GM12865 (cell line): ENCODE results near the gene CFD.
"Not testable (repeated sequence)": the region's sequence is repeated elsewhere in the genome, so short reads cannot be mapped to it uniquely, and the experiment has no call there.

Experiments
- DNase-seq: peaks from one replicate; pipeline ENCODE4 v3.0.0; 2010; ENCODE audit warnings: low read depth
- H3K4me3 ChIP-seq: 2 replicates; pipeline ENCODE4 v1.5.1; 2011; ENCODE audit warnings: mild to moderate bottlenecking, low read depth, low read length, control low read depth
- TF ChIP-seq, protein P1 (sequence below): IDR thresholded peaks from 2 replicates; pipeline ENCODE4 v1.5.1; 2011; ENCODE audit warnings: low read length, control low read depth, low read depth, inconsistent platforms; ENCODE audit not compliant: insufficient read depth; ENCODE audit errors: missing control alignments

The CFD gene

DNA sequence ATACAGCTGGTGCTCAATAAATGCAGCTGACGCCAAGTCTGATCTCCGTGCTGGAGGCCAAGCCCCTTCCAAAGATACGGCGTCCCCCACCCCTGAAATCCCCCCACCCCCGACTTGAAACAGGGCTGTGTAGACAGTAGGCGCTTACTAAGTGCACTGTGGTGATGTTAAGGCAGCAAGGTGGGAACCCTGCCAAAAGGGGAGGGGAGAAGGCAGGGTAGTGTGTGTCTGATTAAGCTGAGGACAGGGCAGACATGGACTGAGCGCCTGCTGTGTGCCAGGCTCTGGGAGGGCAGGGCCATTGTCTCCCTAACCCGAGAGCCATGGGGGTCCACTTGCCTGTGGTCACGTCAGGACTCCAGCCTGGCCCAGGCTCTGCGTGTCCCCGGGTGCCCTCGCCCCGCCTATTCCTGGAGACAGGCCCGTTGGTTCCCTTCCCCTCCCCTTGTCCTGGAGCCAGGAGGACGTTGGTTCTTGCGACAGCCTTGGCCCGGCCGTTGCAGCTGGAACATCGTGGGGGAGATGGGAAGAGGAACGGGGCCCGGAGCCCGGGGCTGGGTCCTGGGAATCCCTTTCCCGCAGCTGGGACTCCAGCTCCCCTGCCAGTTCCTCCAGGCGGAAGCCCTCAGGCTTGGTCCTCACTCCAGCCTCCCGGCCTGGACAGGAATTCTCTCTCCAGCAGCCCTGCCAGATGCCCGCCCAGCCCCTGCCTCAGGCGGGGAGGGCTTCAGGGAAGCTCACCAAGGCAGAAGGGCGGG lies 9.1 kb upstream of the CFD start:
- TF ChIP-seq, protein P1, sequence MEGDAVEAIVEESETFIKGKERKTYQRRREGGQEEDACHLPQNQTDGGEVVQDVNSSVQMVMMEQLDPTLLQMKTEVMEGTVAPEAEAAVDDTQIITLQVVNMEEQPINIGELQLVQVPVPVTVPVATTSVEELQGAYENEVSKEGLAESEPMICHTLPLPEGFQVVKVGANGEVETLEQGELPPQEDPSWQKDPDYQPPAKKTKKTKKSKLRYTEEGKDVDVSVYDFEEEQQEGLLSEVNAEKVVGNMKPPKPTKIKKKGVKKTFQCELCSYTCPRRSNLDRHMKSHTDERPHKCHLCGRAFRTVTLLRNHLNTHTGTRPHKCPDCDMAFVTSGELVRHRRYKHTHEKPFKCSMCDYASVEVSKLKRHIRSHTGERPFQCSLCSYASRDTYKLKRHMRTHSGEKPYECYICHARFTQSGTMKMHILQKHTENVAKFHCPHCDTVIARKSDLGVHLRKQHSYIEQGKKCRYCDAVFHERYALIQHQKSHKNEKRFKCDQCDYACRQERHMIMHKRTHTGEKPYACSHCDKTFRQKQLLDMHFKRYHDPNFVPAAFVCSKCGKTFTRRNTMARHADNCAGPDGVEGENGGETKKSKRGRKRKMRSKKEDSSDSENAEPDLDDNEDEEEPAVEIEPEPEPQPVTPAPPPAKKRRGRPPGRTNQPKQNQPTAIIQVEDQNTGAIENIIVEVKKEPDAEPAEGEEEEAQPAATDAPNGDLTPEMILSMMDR, result no peak
- no peak for DNase-seq
- no peak overlapping the region for H3K4me3 ChIP-seq

DNA sequence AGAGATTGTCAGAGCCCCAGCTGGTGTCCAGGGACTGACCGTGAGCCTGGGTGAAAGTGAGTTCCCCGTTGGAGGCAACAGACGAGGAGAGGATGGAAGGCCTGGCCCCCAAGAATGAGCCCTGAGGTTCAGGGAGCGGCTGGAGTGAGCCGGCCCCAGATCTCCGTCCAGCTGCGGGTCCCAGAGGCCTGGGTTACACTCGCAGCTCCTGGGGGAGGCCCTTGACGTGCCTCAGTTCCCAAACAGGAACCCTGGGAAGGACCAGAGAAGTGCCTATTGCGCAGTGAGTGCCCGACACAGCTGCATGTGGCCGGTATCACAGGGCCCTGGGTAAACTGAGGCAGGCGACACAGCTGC lies 8.5 kb upstream of the CFD start:
- no peak overlapping the region for H3K4me3 ChIP-seq
- TF ChIP-seq, protein P1, result no peak
- DNase-seq, result no peak

DNA sequence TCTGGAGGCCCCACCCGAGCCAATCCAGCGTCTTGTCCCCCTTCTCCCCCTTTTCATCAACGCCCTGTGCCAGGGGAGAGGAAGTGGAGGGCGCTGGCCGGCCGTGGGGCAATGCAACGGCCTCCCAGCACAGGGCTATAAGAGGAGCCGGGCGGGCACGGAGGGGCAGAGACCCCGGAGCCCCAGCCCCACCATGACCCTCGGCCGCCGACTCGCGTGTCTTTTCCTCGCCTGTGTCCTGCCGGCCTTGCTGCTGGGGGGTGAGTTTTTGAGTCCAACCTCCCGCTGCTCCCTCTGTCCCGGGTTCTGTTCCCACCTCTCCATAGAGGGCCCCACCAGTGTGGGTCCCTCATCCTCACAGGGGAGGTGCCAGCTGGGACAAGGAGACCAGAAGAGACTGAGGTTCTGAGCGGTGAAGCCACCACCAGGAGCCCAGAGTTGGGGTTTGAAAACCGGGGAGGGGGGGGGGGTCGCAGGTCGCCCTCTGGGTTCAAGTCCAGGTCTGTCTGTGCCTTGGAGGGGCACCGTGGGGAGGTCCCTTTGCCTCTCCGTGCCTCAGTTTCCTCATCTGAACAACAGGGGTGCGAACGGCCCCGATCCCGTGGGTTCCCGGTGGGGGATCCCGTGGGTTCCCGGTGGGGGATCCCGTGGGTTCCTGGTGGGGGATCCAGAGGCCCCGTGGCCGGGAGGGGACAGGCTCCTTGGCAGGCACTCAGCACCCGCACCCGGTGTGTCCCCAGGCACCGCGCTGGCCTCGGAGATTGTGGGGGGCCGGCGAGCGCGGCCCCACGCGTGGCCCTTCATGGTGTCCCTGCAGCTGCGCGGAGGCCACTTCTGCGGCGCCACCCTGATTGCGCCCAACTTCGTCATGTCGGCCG lies 7.1 kb upstream of the CFD start, which contains the start of gene ELANE:
ELANE (plus strand) TSS at position 168 of the 878 bp plus-strand sequence; CDS start at position 194, 26 bp downstream.
- DNase-seq, result no peak
- TF ChIP-seq, protein P1, result no peak
- H3K4me3 ChIP-seq, result no peak within 1 kb of the TSS

DNA sequence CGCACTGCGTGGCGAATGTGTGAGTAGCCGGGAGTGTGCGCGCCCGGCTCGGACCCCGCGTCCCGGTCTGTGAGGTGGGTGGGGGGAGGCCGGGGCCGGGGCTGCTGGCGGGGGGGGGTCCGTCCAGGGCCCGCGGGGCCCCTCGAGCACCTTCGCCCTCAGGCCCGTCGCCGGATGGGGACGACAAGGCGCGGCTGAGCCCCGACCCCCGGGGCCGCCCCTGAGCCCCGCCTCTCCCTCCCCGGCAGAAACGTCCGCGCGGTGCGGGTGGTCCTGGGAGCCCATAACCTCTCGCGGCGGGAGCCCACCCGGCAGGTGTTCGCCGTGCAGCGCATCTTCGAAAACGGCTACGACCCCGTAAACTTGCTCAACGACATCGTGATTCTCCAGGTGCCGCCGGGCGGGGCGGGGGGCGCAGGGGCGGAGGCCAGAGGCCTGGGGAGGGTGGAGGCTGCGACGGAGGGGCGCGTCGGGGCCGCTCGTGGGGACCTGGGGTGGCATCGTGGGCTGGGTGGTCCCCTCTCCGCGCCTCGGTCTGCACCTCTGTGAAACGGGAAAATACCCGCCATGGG lies 6.4 kb upstream of the CFD start:
- DNase-seq, result no peak
- TF ChIP-seq, protein P1, result no peak
- H3K4me3 ChIP-seq, result no peak overlapping the region

DNA sequence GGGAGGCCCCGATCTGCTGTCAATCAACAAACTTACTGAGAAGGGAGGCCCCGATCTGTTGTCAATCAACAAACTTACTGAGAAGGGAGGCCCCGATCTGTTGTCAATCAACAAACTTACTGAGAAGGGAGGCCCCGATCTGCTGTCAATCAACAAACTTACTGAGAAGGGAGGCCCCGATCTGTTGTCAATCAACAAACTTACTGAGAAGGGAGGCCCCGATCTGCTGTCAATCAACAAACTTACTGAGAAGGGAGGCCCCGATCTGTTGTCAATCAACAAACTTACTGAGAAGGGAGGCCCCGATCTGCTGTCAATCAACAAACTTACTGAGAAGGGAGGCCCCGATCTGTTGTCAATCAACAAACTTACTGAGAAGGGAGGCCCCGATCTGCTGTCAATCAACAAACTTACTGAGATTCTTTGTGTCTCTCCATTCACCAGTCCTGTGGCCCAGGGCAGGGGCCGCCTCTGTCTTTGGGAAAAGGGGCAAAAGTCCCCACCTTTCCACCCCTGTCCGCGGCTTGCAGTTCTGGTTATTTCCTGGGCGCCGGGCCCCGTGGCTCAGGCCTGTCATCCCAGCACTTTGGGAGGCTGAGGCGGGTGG lies 5.7 kb upstream of the CFD start:
- DNase-seq, H3K4me3 ChIP-seq: not testable (repeated sequence)

DNA sequence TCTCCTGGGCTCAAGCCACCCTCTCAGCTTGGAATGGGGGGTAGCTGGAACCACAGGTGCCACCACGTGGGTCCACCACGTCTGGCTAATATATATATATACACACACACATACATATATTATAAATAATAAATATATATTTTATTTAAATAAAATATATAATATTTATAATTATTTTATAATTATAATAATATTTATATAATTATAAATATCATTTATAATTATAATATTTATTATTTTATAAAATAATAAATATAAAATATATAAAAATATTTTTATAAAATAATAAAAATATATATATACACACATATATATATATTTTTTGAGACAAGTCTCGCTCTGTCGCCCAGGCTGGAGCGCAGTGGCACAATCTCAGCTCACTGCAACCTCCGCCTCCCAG lies 4.9 kb upstream of the CFD start:
- H3K4me3 ChIP-seq, result no peak overlapping the region
- TF ChIP-seq, protein P1, result no peak
- DNase-seq, result no peak

DNA sequence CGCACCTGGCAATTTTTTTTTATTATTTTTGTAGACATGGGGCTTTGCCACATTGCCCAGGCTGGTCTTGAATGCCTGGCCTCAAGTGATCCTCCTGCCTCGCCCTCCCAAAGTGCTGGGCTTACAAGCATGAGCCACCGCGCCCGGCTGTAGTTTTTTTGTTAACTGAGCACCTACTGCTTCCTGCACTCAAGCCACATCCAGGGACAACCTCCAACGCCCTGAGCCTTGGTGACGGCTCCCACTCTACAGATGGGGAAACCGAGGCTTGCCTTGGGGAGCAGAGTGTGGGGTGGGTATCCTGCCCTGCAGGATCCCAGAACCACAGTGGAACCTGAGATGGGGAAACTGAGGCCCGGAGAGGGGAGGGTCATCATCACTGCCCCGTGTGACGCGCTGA lies 4.3 kb upstream of the CFD start:
- DNase-seq, result no peak
- H3K4me3 ChIP-seq, result no peak overlapping the region
- TF ChIP-seq, protein P1, result no peak
